Upper lobe of left lung (tissue), 6 donors: ENCODE results near the gene ZAP70. TPM values are rescaled to one million over a fixed set of nuclear protein-coding genes. Genes with fewer than 3 reads are reported as not detected.

Experiments used
- ATAC-seq, 2 donors: fragments of 200-7000 bp; cut with Tn5 transposase; one replicate each; pipeline ENCODE4 v1.9.1; 2022; ENCODE audit warnings: mild to moderate bottlenecking in 2 of 2, moderate library complexity in 2 of 2; ENCODE audit not compliant: low FRiP score in 2 of 2
- DNase-seq, 2 donors: peaks; one replicate each; pipeline ENCODE4 v3.0.0-alpha.2; 2019 to 2020
- H3K27ac ChIP-seq, 4 donors: fragments of 200-600 bp; sonication (generic); one replicate each; pipeline ENCODE4 v1.5.1; 2016 to 2019
- H3K27me3 ChIP-seq, 4 donors: fragments of 200-600 bp; sonication (generic); one replicate each; pipeline ENCODE4 v1.5.1; 2017 to 2019
- H3K36me3 ChIP-seq, 4 donors: fragments of 200-600 bp; sonication (generic); one replicate each; pipeline ENCODE4 v1.5.1; 2016 to 2019
- H3K4me1 ChIP-seq, 4 donors: fragments of 200-600 bp; sonication (generic); one replicate each; pipeline ENCODE4 v1.5.1; 2018 to 2019
- H3K4me3 ChIP-seq, 4 donors: fragments of 200-600 bp; sonication (generic); one replicate each; pipeline ENCODE4 v1.5.1; 2017 to 2019; ENCODE audit warnings: mild to moderate bottlenecking in 2 of 4, moderate library complexity in 1 of 4
- H3K9me3 ChIP-seq, 4 donors: fragments of 200-600 bp; sonication (generic); one replicate each; pipeline ENCODE4 v1.5.1; 2018 to 2019
- EP300 ChIP-seq, 4 donors: sonication (generic); formaldehyde crosslinking; IDR thresholded peaks; one replicate each; pipeline ENCODE4 v1.5.1; 2017; ENCODE audit warnings: antibody characterized with exemption in 4 of 4, control low read depth in 2 of 4
- POLR2A ChIP-seq, 4 donors: fragments of 450-650 bp; IDR thresholded peaks; one replicate each; pipeline ENCODE4 v1.5.1; 2016 to 2017; ENCODE audit warnings: antibody characterized with exemption in 4 of 4, mild to moderate bottlenecking in 2 of 4
- POLR2AphosphoS5 ChIP-seq, 2 donors: sonication (generic); formaldehyde crosslinking; IDR thresholded peaks; one replicate each; pipeline ENCODE4 v1.5.1; 2017; ENCODE audit warnings: antibody characterized with exemption in 2 of 2
- WGBS, 2 donors: methylation state at CpG; one replicate each; pipeline ENCODE4 v1.1.5; 2017 to 2018; 5-methylcytosine and 5-hydroxymethylcytosine counted together
- total RNA-seq, 6 donors: library from RNA; depleted of rRNA in 4 of 6; stranded (reverse); fragments of >200 nt in 4 of 6; gene quantifications; one replicate each; pipeline versions ENCODE4 v1.1.0 to v1.2.1, GENCODE V29; 2016 to 2021
- TF ChIP-seq, protein P1 (sequence below), 6 experiments: fragments of 450-650 bp in 4 of 6; fragments of 200-600 bp in 2 of 6; sonication (generic) in 2 of 6; IDR thresholded peaks; one replicate each; pipeline ENCODE4 v1.5.1; 2016 to 2019; ENCODE audit warnings: antibody characterized with exemption in 6 of 6
- donor health status: DM: no; HTN: no; CAD: no; lungs with moderate emphysema.
- donor health status: DM: no; HTN: yes; CAD: no; lungs with severe emphysema.

The ZAP70 gene
- total RNA-seq, 6 donors from 2014 or later, result 6.4 to 88.0 (median 11.3) TPM

DNA sequence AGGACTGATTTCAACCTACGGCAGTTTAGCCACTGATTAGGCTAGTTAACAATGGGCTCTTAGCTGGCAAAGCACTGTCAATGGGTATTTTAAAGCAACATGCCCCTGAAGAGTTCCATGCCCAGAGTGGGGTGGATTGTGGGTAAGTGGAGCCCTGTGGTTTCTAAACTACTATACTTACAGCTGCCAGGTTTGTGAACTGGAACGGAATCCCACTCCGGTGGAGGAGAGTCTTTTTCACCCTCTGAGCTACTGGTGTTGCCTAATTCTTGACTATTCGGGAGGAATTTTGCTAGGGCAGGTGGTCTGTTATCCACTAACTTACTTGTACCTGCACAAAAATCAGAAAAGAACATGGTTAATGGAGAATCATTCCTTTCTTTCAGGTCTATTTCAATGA is 52.6 kb downstream of the ZAP70 start:
- DNase-seq (no peak), ATAC-seq (no peak)
- H3K27me3 ChIP-seq, result no peaks in the 10 kb centered on the region
- 72 to 73% methylated on average over 4 of the region's 4 CpGs for WGBS, 2 donors
- H3K27ac ChIP-seq, result no peak overlapping the region
- H3K9me3 ChIP-seq, result no peaks in the 10 kb centered on the region
- H3K36me3 ChIP-seq, result peaks cover 12 to 55% (median 42%) of the 10 kb centered on the region in 4 donors
- TF ChIP-seq POLR2A (IDR thresholded peaks at IDR 0.05), result no peak
- TF ChIP-seq POLR2AphosphoS5 (IDR thresholded peaks at IDR 0.05), result no peak
- TF ChIP-seq EP300 (IDR thresholded peaks at IDR 0.05), result no peak
- TF ChIP-seq, protein P1, sequence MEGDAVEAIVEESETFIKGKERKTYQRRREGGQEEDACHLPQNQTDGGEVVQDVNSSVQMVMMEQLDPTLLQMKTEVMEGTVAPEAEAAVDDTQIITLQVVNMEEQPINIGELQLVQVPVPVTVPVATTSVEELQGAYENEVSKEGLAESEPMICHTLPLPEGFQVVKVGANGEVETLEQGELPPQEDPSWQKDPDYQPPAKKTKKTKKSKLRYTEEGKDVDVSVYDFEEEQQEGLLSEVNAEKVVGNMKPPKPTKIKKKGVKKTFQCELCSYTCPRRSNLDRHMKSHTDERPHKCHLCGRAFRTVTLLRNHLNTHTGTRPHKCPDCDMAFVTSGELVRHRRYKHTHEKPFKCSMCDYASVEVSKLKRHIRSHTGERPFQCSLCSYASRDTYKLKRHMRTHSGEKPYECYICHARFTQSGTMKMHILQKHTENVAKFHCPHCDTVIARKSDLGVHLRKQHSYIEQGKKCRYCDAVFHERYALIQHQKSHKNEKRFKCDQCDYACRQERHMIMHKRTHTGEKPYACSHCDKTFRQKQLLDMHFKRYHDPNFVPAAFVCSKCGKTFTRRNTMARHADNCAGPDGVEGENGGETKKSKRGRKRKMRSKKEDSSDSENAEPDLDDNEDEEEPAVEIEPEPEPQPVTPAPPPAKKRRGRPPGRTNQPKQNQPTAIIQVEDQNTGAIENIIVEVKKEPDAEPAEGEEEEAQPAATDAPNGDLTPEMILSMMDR (IDR thresholded peaks at IDR 0.05), result no peak
- peaks cover 0 to 6% (median 2%) of the 10 kb centered on the region in 4 donors for H3K4me1 ChIP-seq
- H3K4me3 ChIP-seq, result no peak overlapping the region

- TF ChIP-seq, protein P1 (IDR thresholded peaks at IDR 0.05), result no peak
- no peak for TF ChIP-seq POLR2A (IDR thresholded peaks at IDR 0.05)
- no peak for TF ChIP-seq EP300 (IDR thresholded peaks at IDR 0.05)
- no peak for TF ChIP-seq POLR2AphosphoS5 (IDR thresholded peaks at IDR 0.05)
- Histone ChIP-seq H3K4me1 (peaks cover 0 to 6% (median 2%) of the 10 kb centered on the region in 4 donors), H3K36me3 (peaks cover 11 to 55% (median 35%) of the 10 kb centered on the region in 4 donors), H3K27me3 (no peaks in the 10 kb centered on the region), H3K27ac (no peak overlapping the region), H3K4me3 (no peak overlapping the region), H3K9me3 (no peaks in the 10 kb centered on the region)
- 62 to 66% methylated on average over 5 of the region's 5 CpGs for WGBS, 2 donors
- ATAC-seq (no peak), DNase-seq (no peak)
Measured at GRCh38 chr2:97766567-97766966, 53.2 kb downstream of the ZAP70 start.

GRCh38 chr2:97769308-97769707 is 55.9 kb downstream of the ZAP70 start:
- H3K4me1 ChIP-seq, result peaks cover 0 to 6% (median 2%) of the 10 kb centered on the region in 4 donors
- 91 to 97% methylated on average over 3 of the region's 3 CpGs for WGBS, 2 donors
- peaks cover 5 to 61% (median 30%) of the 10 kb centered on the region in 4 donors for H3K36me3 ChIP-seq
- DNase-seq (no peak), ATAC-seq (no peak)
- H3K4me3 ChIP-seq, result no peak overlapping the region
- no peak overlapping the region for H3K27ac ChIP-seq
- no peaks in the 10 kb centered on the region for H3K9me3 ChIP-seq
- TF ChIP-seq EP300 (IDR thresholded peaks at IDR 0.05) (no peak), POLR2A (IDR thresholded peaks at IDR 0.05) (no peak), POLR2AphosphoS5 (IDR thresholded peaks at IDR 0.05) (no peak)
- TF ChIP-seq, protein P1 (IDR thresholded peaks at IDR 0.05), result no peak
- no peaks in the 10 kb centered on the region for H3K27me3 ChIP-seq

DNA sequence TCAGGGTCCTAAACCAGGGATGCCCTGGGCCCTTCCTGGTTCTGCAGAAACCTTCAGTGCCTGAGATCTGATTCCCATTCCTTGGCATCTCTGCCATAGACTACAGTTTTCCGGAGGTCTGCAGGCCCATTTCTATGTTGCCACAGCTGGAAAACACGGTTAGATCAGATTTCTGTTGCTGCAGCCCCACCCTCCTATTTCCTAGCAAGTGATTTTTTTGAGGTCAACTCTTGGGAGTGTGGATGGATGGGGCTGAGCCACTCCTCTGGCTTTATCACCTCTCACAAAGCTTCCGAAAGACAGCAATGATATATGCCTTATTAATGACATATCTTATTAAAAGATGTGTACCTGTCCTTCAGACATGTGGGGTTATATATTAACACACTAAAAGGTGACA is 56.3 kb downstream of the ZAP70 start:
- Histone ChIP-seq H3K27me3 (no peaks in the 10 kb centered on the region), H3K36me3 (peaks cover 5 to 61% (median 30%) of the 10 kb centered on the region in 4 donors), H3K4me1 (peaks cover 0 to 6% (median 2%) of the 10 kb centered on the region in 4 donors), H3K4me3 (no peak overlapping the region), H3K27ac (no peak overlapping the region), H3K9me3 (no peaks in the 10 kb centered on the region)
- DNase-seq, result no peak
- 76 to 85% methylated on average over 3 of the region's 3 CpGs for WGBS, 2 donors
- no peak for ATAC-seq
- TF ChIP-seq POLR2AphosphoS5 (IDR thresholded peaks at IDR 0.05), result no peak
- TF ChIP-seq POLR2A (IDR thresholded peaks at IDR 0.05), result no peak
- no peak for TF ChIP-seq EP300 (IDR thresholded peaks at IDR 0.05)
- TF ChIP-seq, protein P1 (IDR thresholded peaks at IDR 0.05), result no peak

DNA sequence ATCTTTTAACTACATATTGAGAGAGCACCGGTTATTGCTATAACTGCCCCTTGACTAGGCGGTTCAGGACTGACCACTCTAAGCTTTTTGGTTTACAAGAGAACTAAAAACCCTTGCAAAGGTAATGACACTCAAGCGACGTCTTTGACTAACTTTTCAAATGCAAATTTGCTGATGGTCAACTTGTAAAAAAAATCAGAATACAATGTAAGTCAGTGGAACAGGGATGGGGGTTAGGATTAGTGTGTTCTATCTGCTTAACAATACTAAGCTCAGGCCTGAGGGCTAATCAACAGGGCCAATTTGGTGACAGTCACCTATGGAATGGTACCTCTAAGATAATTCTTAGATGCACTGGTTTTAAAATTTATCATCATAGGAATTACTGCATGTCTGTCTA is 57.1 kb downstream of the ZAP70 start:
- H3K9me3 ChIP-seq, result no peaks in the 10 kb centered on the region
- 71 to 75% methylated on average over 4 of the region's 4 CpGs for WGBS, 2 donors
- H3K27me3 ChIP-seq, result no peaks in the 10 kb centered on the region
- no peak overlapping the region for H3K4me3 ChIP-seq
- H3K4me1 ChIP-seq, result peaks cover 0 to 6% (median 2%) of the 10 kb centered on the region in 4 donors
- ATAC-seq (no peak), DNase-seq (no peak)
- peaks cover 5 to 61% (median 29%) of the 10 kb centered on the region in 4 donors for H3K36me3 ChIP-seq
- H3K27ac ChIP-seq, result no peak overlapping the region
- TF ChIP-seq, protein P1 (IDR thresholded peaks at IDR 0.05), result no peak
- TF ChIP-seq POLR2A (IDR thresholded peaks at IDR 0.05), result no peak
- no peak for TF ChIP-seq EP300 (IDR thresholded peaks at IDR 0.05)
- TF ChIP-seq POLR2AphosphoS5 (IDR thresholded peaks at IDR 0.05), result no peak
